Measurements from ENCODE around the gene F11R.
"Not testable (repeated sequence)": the region's sequence is repeated elsewhere in the genome, so short reads cannot be mapped to it uniquely, and the experiment has no call there.

Gene F11R

DNA sequence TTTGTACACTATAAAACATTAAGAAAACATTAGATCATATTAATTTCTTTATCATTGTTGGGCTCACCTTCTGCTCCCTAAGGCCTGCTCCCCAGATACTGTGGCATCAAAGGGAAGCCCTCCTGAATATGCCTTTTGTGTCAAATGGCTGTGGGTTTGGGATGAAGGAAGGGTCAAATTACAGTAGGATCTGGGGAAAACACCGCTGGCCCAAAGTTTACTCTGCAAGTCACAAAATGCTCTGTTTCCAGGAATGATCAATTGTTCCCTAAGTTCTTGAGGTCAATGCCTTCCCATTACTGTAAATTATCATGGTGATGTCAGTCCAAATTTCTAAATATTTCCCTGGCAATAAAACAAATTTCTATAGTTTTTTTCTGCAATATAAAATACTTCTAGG, 59.5 kb downstream of the F11R start:
- no peak for DNase-seq

- no peak for DNase-seq
Observed at GRCh38 chr1:160956966-160957365, 64.0 kb downstream of the F11R start.

GRCh38 chr1:160954158-160955104, 66.5 kb downstream of the F11R start, which contains the start of gene ITLN2:
TSS of gene ITLN2 (minus strand) at chr1:160954809. CDS start at chr1:160954741, 68 bp downstream.
- DNase-seq = peak; percentile 53

GRCh38 chr1:160953030-160953429, 67.9 kb downstream of the F11R start:
- DNase-seq = no peak

DNA sequence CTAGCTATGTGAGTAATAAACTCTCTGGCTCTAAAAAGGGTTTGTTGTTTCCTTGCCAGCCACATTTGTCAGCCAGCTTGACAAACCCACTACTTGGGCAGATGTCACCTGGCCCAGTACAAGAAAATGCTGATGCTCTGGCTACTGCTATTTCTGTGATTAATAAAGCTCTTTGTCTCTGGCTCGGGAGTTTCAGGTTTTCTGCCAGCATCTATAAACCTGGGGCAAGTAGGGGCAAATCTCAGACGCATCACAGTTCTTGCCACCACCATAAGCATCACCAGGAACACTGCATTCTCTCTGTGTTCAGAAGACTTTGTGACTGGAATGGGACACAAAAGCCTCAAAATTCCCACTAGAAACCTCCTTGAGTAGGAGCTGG, 68.8 kb downstream of the F11R start:
- no peak for DNase-seq

GRCh38 chr1:160951443-160952128, 69.4 kb downstream of the F11R start:
- peak; percentile 75 for DNase-seq

DNA sequence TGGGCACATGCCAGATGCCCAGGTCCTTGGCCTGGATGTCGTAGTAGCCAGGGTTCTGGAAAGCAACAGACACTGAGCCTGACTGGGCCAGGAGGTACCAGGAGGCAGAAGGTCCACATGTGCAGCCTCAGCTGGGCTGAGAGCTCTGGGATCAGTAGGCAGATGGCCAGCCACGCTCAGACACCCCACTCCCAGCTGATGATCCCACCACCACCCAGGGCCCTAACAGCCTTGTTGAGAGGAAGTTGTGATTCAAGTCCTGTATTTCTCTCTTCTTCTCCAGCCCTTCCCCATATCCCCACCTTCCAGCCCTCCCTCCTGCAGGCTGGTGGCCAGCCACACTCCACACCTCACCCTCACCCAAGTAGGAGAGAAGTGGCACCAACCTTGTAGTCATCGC, 70.3 kb downstream of the F11R start:
- DNase-seq = no peak

GRCh38 chr1:160949881-160950280, 71.1 kb downstream of the F11R start:
- DNase-seq = no peak

GRCh38 chr1:160949216-160949880, 71.6 kb downstream of the F11R start:
- not testable (repeated sequence) for DNase-seq

- DNase-seq = not testable (repeated sequence)
Observed at GRCh38 chr1:160947174-160947759, 73.7 kb downstream of the F11R start.

- not testable (repeated sequence) for DNase-seq
Observed at GRCh38 chr1:160945881-160946280, 75.1 kb downstream of the F11R start.

Data from CD4-positive, alpha-beta T cell treated with Interleukin-10 for 1 hour (primary cell).